Fibroblast of lung (primary cell): ENCODE results near the gene LANCL3.

Experiments used
- EZH2 ChIP-seq: IDR thresholded peaks from 2 replicates; pipeline ENCODE4 v1.5.1; 2012; ENCODE audit warnings: low read length, control low read depth, mild to moderate bottlenecking; ENCODE audit errors: missing control alignments
- TF ChIP-seq, protein P1 (sequence below), 2 donors: IDR thresholded peaks in 1 of 2; conservative IDR thresholded peaks in 1 of 2; 1 replicate in 1 of 2; 2 replicates in 1 of 2; pipeline ENCODE4 v1.5.1; 2011 to 2012; ENCODE audit warnings: low read length in 2 of 2, control low read depth in 1 of 2, inconsistent platforms in 1 of 2, low read depth in 1 of 2, mild to moderate bottlenecking in 1 of 2

DNA sequence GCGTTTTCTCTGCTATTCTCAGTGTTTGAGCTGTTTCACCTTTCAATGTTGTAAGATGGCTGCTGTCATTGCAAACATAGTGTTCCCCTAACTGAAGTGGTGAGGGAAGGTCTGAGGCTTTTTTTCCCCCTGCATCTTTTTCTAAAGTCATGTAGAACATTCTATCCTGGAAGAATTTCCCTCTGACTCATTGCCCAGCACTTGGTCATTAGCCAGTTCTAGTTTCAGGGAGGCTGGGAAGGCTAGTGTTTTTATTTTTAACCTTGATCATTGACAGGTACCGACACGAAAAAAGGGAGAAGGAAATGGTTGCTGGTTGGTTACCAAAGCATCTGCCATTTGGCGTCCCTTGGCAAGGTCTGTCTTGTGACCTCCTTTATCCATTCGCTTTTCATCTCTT is 6.6 kb downstream of the LANCL3 start:
- TF ChIP-seq, protein P1, sequence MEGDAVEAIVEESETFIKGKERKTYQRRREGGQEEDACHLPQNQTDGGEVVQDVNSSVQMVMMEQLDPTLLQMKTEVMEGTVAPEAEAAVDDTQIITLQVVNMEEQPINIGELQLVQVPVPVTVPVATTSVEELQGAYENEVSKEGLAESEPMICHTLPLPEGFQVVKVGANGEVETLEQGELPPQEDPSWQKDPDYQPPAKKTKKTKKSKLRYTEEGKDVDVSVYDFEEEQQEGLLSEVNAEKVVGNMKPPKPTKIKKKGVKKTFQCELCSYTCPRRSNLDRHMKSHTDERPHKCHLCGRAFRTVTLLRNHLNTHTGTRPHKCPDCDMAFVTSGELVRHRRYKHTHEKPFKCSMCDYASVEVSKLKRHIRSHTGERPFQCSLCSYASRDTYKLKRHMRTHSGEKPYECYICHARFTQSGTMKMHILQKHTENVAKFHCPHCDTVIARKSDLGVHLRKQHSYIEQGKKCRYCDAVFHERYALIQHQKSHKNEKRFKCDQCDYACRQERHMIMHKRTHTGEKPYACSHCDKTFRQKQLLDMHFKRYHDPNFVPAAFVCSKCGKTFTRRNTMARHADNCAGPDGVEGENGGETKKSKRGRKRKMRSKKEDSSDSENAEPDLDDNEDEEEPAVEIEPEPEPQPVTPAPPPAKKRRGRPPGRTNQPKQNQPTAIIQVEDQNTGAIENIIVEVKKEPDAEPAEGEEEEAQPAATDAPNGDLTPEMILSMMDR (conservative IDR thresholded peaks at IDR 0.05 in 1 of 2, IDR thresholded peaks at IDR 0.05 in 1 of 2; ENCODE audit: low read depth in 1 of 2, low read length in 2 of 2), result no peak
- no peak for TF ChIP-seq EZH2
